ENCODE results near the gene KCNC1. TPM values are rescaled to one million over a fixed set of nuclear protein-coding genes. Genes with fewer than 3 reads are reported as not detected.

The KCNC1 gene
- total RNA-seq, 4 donors from 2014 or later: not detected

- no peaks in the 10 kb centered on the region for H3K4me1 ChIP-seq
- no peak overlapping the region for H3K4me3 ChIP-seq
- TF ChIP-seq CTCF (IDR thresholded peaks at IDR 0.05) (no peak), EP300 (IDR thresholded peaks at IDR 0.05) (no peak), POLR2A (IDR thresholded peaks at IDR 0.05) (no peak)
- DNase-seq (ENCODE audit: low spot score in 2 of 2): no peak
- 75 to 82% methylated on average over 2 of the region's 2 CpGs for WGBS, 2 donors
- H3K27me3 ChIP-seq: peaks cover 0 to 3% of the 10 kb centered on the region in 2 donors
- no peaks in the 10 kb centered on the region for H3K9me3 ChIP-seq
- no peaks in the 10 kb centered on the region for H3K36me3 ChIP-seq
- no peak overlapping the region for H3K27ac ChIP-seq
Observed at GRCh38 chr11:17767914-17768313, 33.3 kb downstream of the KCNC1 start.

- Histone ChIP-seq H3K4me1 (no peaks in the 10 kb centered on the region), H3K36me3 (no peaks in the 10 kb centered on the region), H3K9me3 (peaks cover 0 to 3% (median 0%) of the 10 kb centered on the region in 4 donors), H3K4me3 (no peak overlapping the region), H3K27ac (no peak overlapping the region), H3K27me3 (peaks cover 0 to 3% of the 10 kb centered on the region in 2 donors)
- TF ChIP-seq CTCF (IDR thresholded peaks at IDR 0.05) (no peak), POLR2A (IDR thresholded peaks at IDR 0.05) (no peak), EP300 (IDR thresholded peaks at IDR 0.05) (no peak)
- WGBS, 2 donors: 76 to 83% methylated on average over 6 to 7 of the region's 7 CpGs
- DNase-seq (ENCODE audit: low spot score in 2 of 2): no peak
Observed at GRCh38 chr11:17768547-17768946, 34.0 kb downstream of the KCNC1 start.

GRCh38 chr11:17769218-17769617, 34.6 kb downstream of the KCNC1 start:
- no peak for DNase-seq (ENCODE audit: low spot score in 2 of 2)
- no peaks in the 10 kb centered on the region for H3K4me1 ChIP-seq
- H3K36me3 ChIP-seq: no peaks in the 10 kb centered on the region
- no peak for TF ChIP-seq POLR2A (IDR thresholded peaks at IDR 0.05)
- no peak for TF ChIP-seq CTCF (IDR thresholded peaks at IDR 0.05)
- TF ChIP-seq EP300 (IDR thresholded peaks at IDR 0.05): no peak
- H3K9me3 ChIP-seq: peaks cover 0 to 9% (median 0%) of the 10 kb centered on the region in 4 donors
- WGBS, 2 donors: 93 to 95% methylated on average over 1 of the region's 1 CpG
- no peak overlapping the region for H3K4me3 ChIP-seq
- no peak overlapping the region for H3K27ac ChIP-seq
- H3K27me3 ChIP-seq: peaks cover 0 to 3% of the 10 kb centered on the region in 2 donors

GRCh38 chr11:17770048-17770652, 35.6 kb downstream of the KCNC1 start:
- Histone ChIP-seq H3K9me3 (peaks cover 0 to 9% (median 0%) of the 10 kb centered on the region in 4 donors), H3K36me3 (no peaks in the 10 kb centered on the region), H3K27me3 (peaks cover 0 to 3% of the 10 kb centered on the region in 2 donors), H3K4me1 (no peaks in the 10 kb centered on the region), H3K27ac (no peak overlapping the region), H3K4me3 (no peak overlapping the region)
- no peak for DNase-seq (ENCODE audit: low spot score in 2 of 2)
- TF ChIP-seq CTCF (IDR thresholded peaks at IDR 0.05): peak in 1 of 5 experiments; percentile 6
- no peak for TF ChIP-seq POLR2A (IDR thresholded peaks at IDR 0.05)
- 55 to 60% methylated on average over 9 of the region's 9 CpGs for WGBS, 2 donors

- no peaks in the 10 kb centered on the region for H3K27me3 ChIP-seq
- H3K9me3 ChIP-seq: peaks cover 0 to 9% (median 0%) of the 10 kb centered on the region in 4 donors
- TF ChIP-seq POLR2A (IDR thresholded peaks at IDR 0.05): no peak
- TF ChIP-seq EP300 (IDR thresholded peaks at IDR 0.05): no peak
- TF ChIP-seq CTCF (IDR thresholded peaks at IDR 0.05): no peak
- no peak overlapping the region for H3K27ac ChIP-seq
- no peaks in the 10 kb centered on the region for H3K4me1 ChIP-seq
- H3K4me3 ChIP-seq: no peak overlapping the region
- H3K36me3 ChIP-seq: no peaks in the 10 kb centered on the region
- DNase-seq (ENCODE audit: low spot score in 2 of 2): no peak
Observed at GRCh38 chr11:17770917-17771316, 36.3 kb downstream of the KCNC1 start.

Measured in tibial nerve (tissue), 4 donors.